Fibroblast of lung (primary cell): ENCODE data around the gene LRRC49.

Experiments used
- EZH2 ChIP-seq: IDR thresholded peaks from 2 replicates; pipeline ENCODE4 v1.5.1; 2012; ENCODE audit warnings: low read length, control low read depth, mild to moderate bottlenecking; ENCODE audit errors: missing control alignments
- TF ChIP-seq, protein P1 (sequence below), 2 donors: IDR thresholded peaks in 1 of 2; conservative IDR thresholded peaks in 1 of 2; 1 replicate in 1 of 2; 2 replicates in 1 of 2; pipeline ENCODE4 v1.5.1; 2011 to 2012; ENCODE audit warnings: low read length in 2 of 2, control low read depth in 1 of 2, inconsistent platforms in 1 of 2, low read depth in 1 of 2, mild to moderate bottlenecking in 1 of 2

DNA sequence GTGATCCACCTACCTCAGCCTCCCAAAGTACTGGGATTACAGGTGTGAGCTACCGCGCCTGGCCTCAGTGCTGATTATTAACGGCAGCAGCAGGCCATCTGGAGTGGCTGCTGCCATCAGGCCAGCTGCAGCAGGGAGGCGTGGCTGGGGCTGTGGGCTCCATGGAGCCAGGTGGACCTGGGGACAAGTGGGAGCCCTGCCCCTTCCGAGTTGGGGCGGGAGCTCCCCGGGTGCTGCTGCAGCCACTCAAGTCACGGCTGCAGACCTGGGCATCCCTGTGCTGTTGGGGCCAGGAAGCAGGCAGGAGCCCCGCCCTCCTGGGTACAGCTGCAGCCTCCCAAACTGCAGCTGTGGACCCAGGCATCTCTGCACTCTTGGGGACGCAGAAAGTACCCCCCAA lies 23.9 kb downstream of the LRRC49 start:
- no peak for TF ChIP-seq EZH2
- TF ChIP-seq, protein P1, sequence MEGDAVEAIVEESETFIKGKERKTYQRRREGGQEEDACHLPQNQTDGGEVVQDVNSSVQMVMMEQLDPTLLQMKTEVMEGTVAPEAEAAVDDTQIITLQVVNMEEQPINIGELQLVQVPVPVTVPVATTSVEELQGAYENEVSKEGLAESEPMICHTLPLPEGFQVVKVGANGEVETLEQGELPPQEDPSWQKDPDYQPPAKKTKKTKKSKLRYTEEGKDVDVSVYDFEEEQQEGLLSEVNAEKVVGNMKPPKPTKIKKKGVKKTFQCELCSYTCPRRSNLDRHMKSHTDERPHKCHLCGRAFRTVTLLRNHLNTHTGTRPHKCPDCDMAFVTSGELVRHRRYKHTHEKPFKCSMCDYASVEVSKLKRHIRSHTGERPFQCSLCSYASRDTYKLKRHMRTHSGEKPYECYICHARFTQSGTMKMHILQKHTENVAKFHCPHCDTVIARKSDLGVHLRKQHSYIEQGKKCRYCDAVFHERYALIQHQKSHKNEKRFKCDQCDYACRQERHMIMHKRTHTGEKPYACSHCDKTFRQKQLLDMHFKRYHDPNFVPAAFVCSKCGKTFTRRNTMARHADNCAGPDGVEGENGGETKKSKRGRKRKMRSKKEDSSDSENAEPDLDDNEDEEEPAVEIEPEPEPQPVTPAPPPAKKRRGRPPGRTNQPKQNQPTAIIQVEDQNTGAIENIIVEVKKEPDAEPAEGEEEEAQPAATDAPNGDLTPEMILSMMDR (conservative IDR thresholded peaks at IDR 0.05 in 1 of 2, IDR thresholded peaks at IDR 0.05 in 1 of 2; ENCODE audit: low read depth in 1 of 2, low read length in 2 of 2) = no peak
